Ishikawa (cell line): ENCODE data around the gene AKR7A2.

ENCODE experiments used
- CEBPB ChIP-seq: IDR thresholded peaks from 2 replicates; pipeline ENCODE4 v1.6.1; 2012
- CREB1 ChIP-seq: IDR thresholded peaks from 2 replicates; pipeline ENCODE4 v1.6.1; 2012; ENCODE audit warnings: low read depth
- EGR1 ChIP-seq: IDR thresholded peaks from 2 replicates; pipeline ENCODE4 v1.6.1; 2012
- EP300 ChIP-seq: IDR thresholded peaks from 2 replicates; pipeline ENCODE4 v1.6.1; 2012; ENCODE audit warnings: borderline replicate concordance
- FOXM1 ChIP-seq: IDR thresholded peaks from 2 replicates; pipeline ENCODE4 v1.6.1; 2012; ENCODE audit warnings: low read depth, borderline replicate concordance
- MAX ChIP-seq: IDR thresholded peaks from 2 replicates; pipeline ENCODE4 v1.6.1; 2012
- NFIC ChIP-seq: IDR thresholded peaks from 2 replicates; pipeline ENCODE4 v1.6.1; 2012
- RAD21 ChIP-seq: IDR thresholded peaks from 2 replicates; pipeline ENCODE4 v1.6.1; 2012; ENCODE audit warnings: low read depth
- TAF1 ChIP-seq: IDR thresholded peaks from 2 replicates; pipeline ENCODE4 v1.6.1; 2012; ENCODE audit warnings: low read depth, mild to moderate bottlenecking
- TCF12 ChIP-seq: IDR thresholded peaks from 2 replicates; pipeline ENCODE4 v1.6.1; 2012; ENCODE audit warnings: low read depth
- TEAD4 ChIP-seq: IDR thresholded peaks from 2 replicates; pipeline ENCODE4 v1.6.1; 2012
- YY1 ChIP-seq: IDR thresholded peaks from 2 replicates; pipeline ENCODE4 v1.6.1; 2012; ENCODE audit warnings: low read depth
- ZBTB7A ChIP-seq: IDR thresholded peaks from 2 replicates; pipeline ENCODE4 v1.6.1; 2012; ENCODE audit warnings: low read depth
- TF ChIP-seq, protein P1 (sequence below): IDR thresholded peaks from 2 replicates; pipeline ENCODE4 v1.6.1; 2012; ENCODE audit warnings: low read depth, mild to moderate bottlenecking
- TF ChIP-seq, protein P2 (sequence below): IDR thresholded peaks from 2 replicates; pipeline ENCODE4 v1.6.1; 2012

AKR7A2 gene

DNA sequence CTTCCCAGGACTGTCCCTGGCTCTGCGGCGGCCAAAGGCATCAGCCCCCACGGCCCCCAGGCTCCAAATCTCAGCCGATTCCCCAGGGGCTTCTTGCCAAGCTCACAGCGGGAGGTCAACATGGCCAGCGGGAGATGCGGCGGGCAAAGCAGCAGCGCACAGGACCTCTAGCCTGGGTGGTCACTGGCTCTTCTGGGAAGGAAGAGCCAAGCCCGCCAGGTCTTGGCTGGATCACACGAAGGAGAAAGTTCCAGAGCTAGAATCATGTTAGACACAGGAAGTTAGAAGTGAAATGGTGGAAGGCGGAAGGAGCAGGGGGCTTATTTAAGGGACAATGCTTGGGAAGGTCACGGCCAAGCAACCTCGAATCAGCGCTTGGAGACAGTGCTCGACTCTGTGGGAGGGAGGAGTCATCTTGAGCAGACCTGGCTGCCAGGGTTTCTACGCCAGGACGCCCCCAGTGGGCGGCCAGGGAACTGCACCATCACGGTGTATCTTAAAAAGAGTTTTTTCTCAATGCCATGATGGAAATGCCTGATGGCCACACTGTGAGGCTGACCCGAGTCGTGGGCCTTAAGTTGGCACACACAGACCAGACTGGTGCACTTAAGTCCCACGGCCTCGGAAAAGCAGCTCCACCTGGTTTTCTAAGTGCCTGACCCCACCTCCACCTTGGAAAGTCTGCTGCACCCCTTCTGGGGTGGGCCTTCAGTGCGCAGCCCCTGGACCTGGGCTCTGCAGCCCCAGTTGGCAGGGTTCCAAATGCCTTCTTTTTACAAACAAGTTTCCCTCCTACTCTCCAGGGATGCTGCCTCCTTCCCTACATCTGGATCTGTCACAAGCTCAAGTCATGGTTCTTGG is 29.5 kb upstream of the AKR7A2 start:
- peak; percentile 52 for TF ChIP-seq RAD21
- no peak; the same call in 1 of the 2 replicates for TF ChIP-seq NFIC
- no peak for TF ChIP-seq YY1

GRCh38 chr1:19340387-19340937 is 28.5 kb upstream of the AKR7A2 start:
- TF ChIP-seq YY1 = no peak
- no peak for TF ChIP-seq EGR1
- no peak for TF ChIP-seq TEAD4
- TF ChIP-seq, protein P1, sequence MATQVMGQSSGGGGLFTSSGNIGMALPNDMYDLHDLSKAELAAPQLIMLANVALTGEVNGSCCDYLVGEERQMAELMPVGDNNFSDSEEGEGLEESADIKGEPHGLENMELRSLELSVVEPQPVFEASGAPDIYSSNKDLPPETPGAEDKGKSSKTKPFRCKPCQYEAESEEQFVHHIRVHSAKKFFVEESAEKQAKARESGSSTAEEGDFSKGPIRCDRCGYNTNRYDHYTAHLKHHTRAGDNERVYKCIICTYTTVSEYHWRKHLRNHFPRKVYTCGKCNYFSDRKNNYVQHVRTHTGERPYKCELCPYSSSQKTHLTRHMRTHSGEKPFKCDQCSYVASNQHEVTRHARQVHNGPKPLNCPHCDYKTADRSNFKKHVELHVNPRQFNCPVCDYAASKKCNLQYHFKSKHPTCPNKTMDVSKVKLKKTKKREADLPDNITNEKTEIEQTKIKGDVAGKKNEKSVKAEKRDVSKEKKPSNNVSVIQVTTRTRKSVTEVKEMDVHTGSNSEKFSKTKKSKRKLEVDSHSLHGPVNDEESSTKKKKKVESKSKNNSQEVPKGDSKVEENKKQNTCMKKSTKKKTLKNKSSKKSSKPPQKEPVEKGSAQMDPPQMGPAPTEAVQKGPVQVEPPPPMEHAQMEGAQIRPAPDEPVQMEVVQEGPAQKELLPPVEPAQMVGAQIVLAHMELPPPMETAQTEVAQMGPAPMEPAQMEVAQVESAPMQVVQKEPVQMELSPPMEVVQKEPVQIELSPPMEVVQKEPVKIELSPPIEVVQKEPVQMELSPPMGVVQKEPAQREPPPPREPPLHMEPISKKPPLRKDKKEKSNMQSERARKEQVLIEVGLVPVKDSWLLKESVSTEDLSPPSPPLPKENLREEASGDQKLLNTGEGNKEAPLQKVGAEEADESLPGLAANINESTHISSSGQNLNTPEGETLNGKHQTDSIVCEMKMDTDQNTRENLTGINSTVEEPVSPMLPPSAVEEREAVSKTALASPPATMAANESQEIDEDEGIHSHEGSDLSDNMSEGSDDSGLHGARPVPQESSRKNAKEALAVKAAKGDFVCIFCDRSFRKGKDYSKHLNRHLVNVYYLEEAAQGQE = no peak
- no peak for TF ChIP-seq EP300

DNA sequence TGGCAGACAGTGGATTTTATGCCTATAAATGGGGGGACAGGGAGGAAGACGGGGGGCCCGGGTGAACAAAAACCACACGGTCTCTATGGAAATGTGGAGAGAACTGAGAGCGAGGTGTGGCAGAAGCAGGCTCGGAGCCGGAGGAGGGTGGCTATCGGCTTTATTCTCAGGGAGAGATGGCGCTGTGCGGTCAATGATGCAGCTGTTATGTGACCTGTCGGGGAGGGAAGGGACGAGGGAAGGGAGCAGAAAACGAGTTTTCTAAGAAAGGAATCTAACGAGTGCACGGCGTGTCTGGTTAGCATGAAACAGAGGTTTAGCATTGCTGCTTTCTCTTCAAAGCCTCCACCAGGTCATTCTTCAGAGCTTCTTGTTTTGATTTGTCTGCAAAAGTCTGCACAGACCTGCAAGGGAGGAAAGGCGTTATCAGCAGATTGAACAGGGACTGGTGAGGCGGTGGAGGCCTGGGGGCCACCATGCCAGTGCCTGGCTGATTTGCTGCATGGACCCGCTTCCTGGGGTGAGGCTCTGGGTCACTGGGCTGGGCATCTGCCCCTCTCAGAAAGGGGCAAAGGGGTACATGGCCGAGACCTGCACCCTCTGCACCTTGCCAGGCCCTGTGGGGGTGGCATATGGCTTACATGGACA is 27.4 kb upstream of the AKR7A2 start:
- TF ChIP-seq FOXM1 = no peak
- TF ChIP-seq YY1 = no peak

DNA sequence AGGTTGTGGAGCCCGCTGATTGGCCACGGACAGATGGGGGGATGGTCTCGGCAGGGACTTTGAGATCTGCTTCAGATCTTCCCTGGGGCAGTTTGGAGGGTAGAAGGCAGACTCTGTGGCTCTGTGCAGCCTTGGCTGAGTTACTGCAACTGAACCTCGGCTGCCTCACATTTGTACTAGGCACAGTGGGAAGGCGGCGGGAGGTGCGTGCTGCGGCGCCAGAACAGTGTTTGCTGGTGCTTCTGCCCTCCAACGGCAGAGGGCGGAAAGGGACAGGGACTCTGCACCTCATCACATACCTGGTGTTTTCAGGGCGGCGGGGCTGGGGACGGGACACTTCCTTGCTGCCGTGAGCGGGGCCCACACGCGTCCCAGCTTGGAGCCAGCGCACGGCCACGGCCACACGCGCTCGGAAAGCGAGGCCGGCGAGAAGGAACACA is 26.4 kb upstream of the AKR7A2 start:
- TF ChIP-seq TAF1 = no peak
- no peak for TF ChIP-seq TEAD4
- no peak for TF ChIP-seq YY1
- no peak for TF ChIP-seq RAD21
- TF ChIP-seq, protein P2, sequence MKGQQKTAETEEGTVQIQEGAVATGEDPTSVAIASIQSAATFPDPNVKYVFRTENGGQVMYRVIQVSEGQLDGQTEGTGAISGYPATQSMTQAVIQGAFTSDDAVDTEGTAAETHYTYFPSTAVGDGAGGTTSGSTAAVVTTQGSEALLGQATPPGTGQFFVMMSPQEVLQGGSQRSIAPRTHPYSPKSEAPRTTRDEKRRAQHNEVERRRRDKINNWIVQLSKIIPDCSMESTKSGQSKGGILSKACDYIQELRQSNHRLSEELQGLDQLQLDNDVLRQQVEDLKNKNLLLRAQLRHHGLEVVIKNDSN = no peak
- TF ChIP-seq, protein P1 = no peak
- TF ChIP-seq TCF12 = no peak
- TF ChIP-seq ZBTB7A = no peak
- no peak for TF ChIP-seq FOXM1
- TF ChIP-seq MAX = no peak
- no peak for TF ChIP-seq EP300
- no peak for TF ChIP-seq NFIC
- no peak for TF ChIP-seq CEBPB
- TF ChIP-seq EGR1 = no peak

DNA sequence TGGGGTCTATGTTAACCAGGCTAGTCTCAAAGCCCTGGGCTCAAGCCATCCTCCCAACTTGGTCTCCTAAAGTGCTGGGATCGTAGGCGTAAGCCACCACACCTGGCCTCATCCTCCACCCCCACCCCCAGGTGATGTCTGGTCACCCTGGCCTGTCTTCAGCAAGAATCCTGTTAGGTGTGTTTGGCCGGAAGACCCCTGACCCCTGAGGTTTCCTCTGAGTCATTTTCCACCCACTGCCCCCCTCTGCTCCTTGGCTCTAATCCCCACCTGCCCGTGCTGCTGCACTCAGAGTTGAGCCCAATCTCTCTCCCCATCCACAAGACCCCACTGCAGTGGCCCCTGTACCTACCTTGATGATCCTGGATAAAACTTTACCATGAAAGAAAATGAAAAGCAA is 25.3 kb upstream of the AKR7A2 start:
- TF ChIP-seq MAX = no peak

DNA sequence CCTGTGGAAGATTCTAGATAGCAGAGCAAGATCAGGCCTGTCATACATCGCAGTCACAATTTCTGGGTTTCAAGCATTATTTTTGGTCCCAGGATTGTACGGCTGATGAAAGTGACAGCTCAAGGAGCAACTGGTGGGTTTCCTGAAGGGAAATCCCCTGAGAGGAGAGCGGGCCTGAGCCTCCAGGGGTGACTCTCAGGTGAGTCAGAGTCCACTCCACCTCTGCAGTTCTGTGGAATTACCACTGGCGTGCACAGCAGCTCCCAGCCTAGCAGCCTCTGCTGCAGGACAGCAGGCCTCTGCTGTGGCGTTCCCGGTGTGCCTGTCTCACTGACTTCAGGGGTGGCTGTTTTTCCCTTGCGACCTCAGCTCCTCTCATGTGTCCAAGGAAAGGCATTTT is 24.6 kb upstream of the AKR7A2 start:
- TF ChIP-seq TAF1 (no peak), FOXM1 (no peak), CEBPB (no peak), RAD21 (no peak), YY1 (no peak), ZBTB7A (no peak), TEAD4 (no peak), TCF12 (no peak), EP300 (no peak), EGR1 (no peak), CREB1 (no peak)
- TF ChIP-seq, protein P2 = no peak
